ENCODE measurements around the gene ZFP92. TPM values are rescaled to one million over a fixed set of nuclear protein-coding genes. Genes with fewer than 3 reads are reported as not detected.
"Not testable (repeated sequence)": the region's sequence is repeated elsewhere in the genome, so short reads cannot be mapped to it uniquely, and the experiment has no call there.

ZFP92 gene
- polyA plus RNA-seq, 2 donors = 0.04 to 0.05 TPM

DNA sequence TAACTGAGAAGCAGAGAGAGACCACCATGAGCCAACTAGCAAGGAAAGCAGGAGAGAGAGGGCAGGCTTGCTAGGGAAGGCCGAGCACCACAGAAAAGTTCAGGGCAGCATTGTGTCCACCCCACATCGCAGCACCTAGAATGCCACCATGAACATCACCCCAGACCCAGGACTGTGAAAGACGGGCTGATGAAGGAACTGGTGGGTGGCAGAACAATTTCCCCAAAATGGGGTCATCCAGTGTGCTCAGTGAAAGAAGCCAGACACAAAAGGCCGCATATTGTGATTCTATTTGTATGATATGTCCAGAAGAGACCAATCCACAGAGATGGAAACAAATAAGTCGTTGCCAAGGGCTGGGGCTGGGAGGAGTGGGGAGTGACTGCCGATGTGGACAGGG, 26.9 kb upstream of the ZFP92 start:
- 89 to 90% methylated on average over 6 of the region's 6 CpGs for WGBS, 2 donors
- H3K27me3 ChIP-seq (ENCODE audit: control insufficient read depth in 1 of 2, insufficient read depth in 2 of 2, low read length in 2 of 2) = no peaks in the 10 kb centered on the region

DNA sequence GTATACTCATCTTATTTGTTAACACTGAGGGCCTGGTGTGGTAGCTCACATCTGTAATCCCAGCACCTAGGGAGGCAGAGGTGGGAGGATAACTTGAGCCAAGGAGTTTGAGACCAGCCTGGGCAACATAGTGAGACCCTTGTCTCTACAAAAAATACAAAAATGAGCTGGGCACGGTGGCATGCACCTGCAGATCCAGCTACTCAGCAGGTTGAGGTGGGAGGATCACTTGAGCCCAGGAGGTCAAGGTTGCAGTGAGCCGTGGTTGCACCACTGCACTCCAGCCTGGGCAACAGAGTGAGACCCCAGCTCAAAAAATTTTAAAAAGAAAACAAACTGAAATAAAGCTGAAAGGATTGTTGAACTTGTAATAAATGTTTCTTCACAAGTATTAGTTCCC, 26.3 kb upstream of the ZFP92 start:
- H3K9me3 ChIP-seq (ENCODE audit: control insufficient read depth in 2 of 2, insufficient read depth in 1 of 2, low read depth in 1 of 2, low read length in 1 of 2); H3K4me3 ChIP-seq (ENCODE audit: low read depth in 1 of 2, low read length in 2 of 2); H3K4me1 ChIP-seq (ENCODE audit: control insufficient read depth in 2 of 2, insufficient read depth in 2 of 2, low read length in 1 of 2); H3K27ac ChIP-seq (ENCODE audit: low read depth in 2 of 2, low read length in 1 of 2); H3K36me3 ChIP-seq (ENCODE audit: control insufficient read depth in 2 of 2, insufficient read depth in 2 of 2, low read length in 1 of 2); H3K27me3 ChIP-seq (ENCODE audit: control insufficient read depth in 1 of 2, insufficient read depth in 2 of 2, low read length in 2 of 2): not testable (repeated sequence)
- WGBS, 2 donors = 66 to 79% methylated on average over 2 of the region's 2 CpGs

More for the DNA sequence above, 26.9 kb upstream of the ZFP92 start:
- Histone ChIP-seq H3K27ac (ENCODE audit: low read depth in 2 of 2, low read length in 1 of 2) (no peak overlapping the region), H3K4me3 (ENCODE audit: low read depth in 1 of 2, low read length in 2 of 2) (no peak overlapping the region), H3K4me1 (ENCODE audit: control insufficient read depth in 2 of 2, insufficient read depth in 2 of 2, low read length in 1 of 2) (no peaks in the 10 kb centered on the region), H3K36me3 (ENCODE audit: control insufficient read depth in 2 of 2, insufficient read depth in 2 of 2, low read length in 1 of 2) (no peaks in the 10 kb centered on the region), H3K9me3 (ENCODE audit: control insufficient read depth in 2 of 2, insufficient read depth in 1 of 2, low read depth in 1 of 2, low read length in 1 of 2) (no peaks in the 10 kb centered on the region)

DNA sequence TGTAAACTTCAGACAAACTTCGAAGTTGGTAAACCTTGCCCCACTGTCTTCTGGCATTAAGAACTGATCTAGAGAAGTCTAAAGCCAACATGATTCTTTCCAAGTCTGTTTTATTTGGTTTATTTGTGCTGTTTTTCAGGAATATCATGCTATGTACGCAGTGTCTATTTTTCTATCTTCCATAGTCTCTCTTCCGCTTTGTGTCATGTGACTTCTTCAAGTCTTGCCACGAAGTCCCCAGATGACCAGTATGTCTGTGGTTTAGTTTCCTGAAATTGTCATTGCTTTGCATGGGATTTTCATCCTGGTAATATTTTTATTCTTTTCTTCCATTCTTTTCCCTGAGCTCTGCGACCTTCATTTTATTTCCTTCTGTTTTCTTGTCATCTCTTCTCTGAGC, 25.2 kb upstream of the ZFP92 start:
- H3K4me3 ChIP-seq (ENCODE audit: low read depth in 1 of 2, low read length in 2 of 2) = no peak overlapping the region
- no peak overlapping the region for H3K27ac ChIP-seq (ENCODE audit: low read depth in 2 of 2, low read length in 1 of 2)
- WGBS, 2 donors = 83 to 88% methylated on average over 5 of the region's 5 CpGs
- no peaks in the 10 kb centered on the region for H3K9me3 ChIP-seq (ENCODE audit: control insufficient read depth in 2 of 2, insufficient read depth in 1 of 2, low read depth in 1 of 2, low read length in 1 of 2)
- H3K27me3 ChIP-seq (ENCODE audit: control insufficient read depth in 1 of 2, insufficient read depth in 2 of 2, low read length in 2 of 2) = no peaks in the 10 kb centered on the region
- no peaks in the 10 kb centered on the region for H3K4me1 ChIP-seq (ENCODE audit: control insufficient read depth in 2 of 2, insufficient read depth in 2 of 2, low read length in 1 of 2)
- H3K36me3 ChIP-seq (ENCODE audit: control insufficient read depth in 2 of 2, insufficient read depth in 2 of 2, low read length in 1 of 2) = no peaks in the 10 kb centered on the region

DNA sequence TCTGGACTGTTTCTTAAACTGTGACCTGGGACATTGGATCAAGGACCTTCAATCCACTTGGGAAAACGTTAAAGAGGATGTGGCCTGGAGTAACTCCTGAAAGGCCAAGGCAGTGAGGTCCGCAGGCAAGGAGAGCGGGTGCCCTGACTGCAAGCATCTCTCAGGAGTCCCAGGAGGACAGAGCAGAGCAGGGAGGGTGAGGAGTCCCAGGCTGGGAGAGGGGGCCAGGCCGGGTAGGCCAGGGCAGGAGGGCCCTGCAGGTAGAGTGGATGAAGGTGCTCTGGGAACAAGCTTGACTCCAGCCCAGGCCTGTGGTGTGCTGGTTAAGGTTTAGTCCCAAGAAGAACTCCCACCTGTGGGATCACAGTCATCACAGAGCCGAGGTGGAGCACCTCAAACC, 23.9 kb upstream of the ZFP92 start:
- WGBS, 2 donors = 65 to 73% methylated on average over 4 to 5 of the region's 5 CpGs
- H3K36me3 ChIP-seq (ENCODE audit: control insufficient read depth in 2 of 2, insufficient read depth in 2 of 2, low read length in 1 of 2) = no peaks in the 10 kb centered on the region
- no peaks in the 10 kb centered on the region for H3K4me1 ChIP-seq (ENCODE audit: control insufficient read depth in 2 of 2, insufficient read depth in 2 of 2, low read length in 1 of 2)
- H3K9me3 ChIP-seq (ENCODE audit: control insufficient read depth in 2 of 2, insufficient read depth in 1 of 2, low read depth in 1 of 2, low read length in 1 of 2) = no peaks in the 10 kb centered on the region
- H3K4me3 ChIP-seq (ENCODE audit: low read depth in 1 of 2, low read length in 2 of 2) = no peak overlapping the region
- no peak overlapping the region for H3K27ac ChIP-seq (ENCODE audit: low read depth in 2 of 2, low read length in 1 of 2)
- H3K27me3 ChIP-seq (ENCODE audit: control insufficient read depth in 1 of 2, insufficient read depth in 2 of 2, low read length in 2 of 2) = no peaks in the 10 kb centered on the region

DNA sequence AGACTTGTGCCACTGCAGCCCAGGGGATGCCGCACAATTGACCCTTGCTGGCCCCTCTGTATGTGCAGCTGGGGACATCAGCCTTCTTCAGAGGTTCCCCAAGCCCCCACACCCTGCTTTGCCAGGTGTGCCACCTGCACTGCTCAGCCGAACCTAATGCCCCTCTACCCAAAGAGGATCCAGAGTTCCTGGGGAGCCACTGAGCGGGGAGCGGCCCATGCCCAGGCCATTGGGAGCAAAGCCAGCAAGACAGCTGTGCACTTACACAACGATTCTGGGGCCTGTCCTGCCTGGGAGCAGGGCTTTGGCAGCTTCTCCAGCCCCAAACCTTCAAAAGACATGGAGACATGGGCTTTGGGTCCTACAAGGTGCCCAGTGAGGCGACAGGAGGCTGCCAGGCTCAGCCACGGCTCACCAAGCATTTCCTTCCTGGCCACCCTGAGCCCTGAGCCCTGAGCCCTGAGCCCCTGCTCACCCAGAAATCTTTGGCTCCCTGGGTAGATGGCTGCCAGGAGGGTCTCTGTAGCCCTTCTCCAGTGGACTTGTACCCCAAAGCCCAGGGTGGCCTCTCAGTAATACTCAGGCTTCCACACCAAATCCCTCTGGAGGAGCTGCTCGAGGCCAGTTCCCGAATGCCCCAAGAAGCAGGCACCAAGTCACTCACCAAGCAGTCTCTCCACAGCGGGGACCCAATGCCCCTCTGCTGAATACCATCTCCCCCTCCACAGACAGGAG, 23.1 kb upstream of the ZFP92 start:
- 84% methylated on average over 10 of the region's 10 CpGs for WGBS, 2 donors
- no peaks in the 10 kb centered on the region for H3K4me1 ChIP-seq (ENCODE audit: control insufficient read depth in 2 of 2, insufficient read depth in 2 of 2, low read length in 1 of 2)
- no peaks in the 10 kb centered on the region for H3K36me3 ChIP-seq (ENCODE audit: control insufficient read depth in 2 of 2, insufficient read depth in 2 of 2, low read length in 1 of 2)
- H3K27ac ChIP-seq (ENCODE audit: low read depth in 2 of 2, low read length in 1 of 2) = no peak overlapping the region
- H3K4me3 ChIP-seq (ENCODE audit: low read depth in 1 of 2, low read length in 2 of 2) = no peak overlapping the region
- no peaks in the 10 kb centered on the region for H3K9me3 ChIP-seq (ENCODE audit: control insufficient read depth in 2 of 2, insufficient read depth in 1 of 2, low read depth in 1 of 2, low read length in 1 of 2)
- no peaks in the 10 kb centered on the region for H3K27me3 ChIP-seq (ENCODE audit: control insufficient read depth in 1 of 2, insufficient read depth in 2 of 2, low read length in 2 of 2)

DNA sequence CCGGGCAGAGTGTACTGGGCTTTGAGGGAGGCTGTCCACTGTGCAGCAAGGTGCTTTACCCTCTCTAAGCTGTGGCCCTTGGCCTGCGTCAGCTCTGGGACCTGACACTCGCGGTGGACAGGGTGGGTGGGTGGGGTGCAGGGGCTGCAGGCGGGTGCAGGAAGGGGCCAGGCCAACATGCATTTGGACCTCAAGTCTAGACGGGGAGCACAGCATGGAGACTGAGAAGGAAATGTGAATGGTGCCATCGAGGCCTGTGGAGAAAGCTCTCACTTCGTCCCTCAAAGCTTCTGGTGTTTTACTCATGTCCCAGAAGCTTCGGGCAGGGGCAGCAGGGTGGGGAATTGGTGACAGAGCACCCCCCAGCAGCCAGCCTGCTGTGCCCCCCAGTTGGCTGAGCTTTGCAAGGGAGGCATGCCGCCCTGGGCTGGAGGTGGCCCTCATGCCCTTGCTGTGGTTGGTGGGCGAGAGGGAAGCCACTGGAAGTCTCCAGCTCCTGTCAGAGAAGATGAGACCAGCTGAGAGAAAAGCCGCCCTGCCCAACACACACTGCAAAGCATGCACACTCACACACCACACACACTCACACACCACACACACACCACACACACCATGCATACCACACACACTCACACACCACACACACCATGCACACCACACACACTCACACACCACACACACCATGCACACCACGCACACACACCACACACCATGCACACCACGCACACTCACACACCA, 22.4 kb upstream of the ZFP92 start:
- H3K4me1 ChIP-seq (ENCODE audit: control insufficient read depth in 2 of 2, insufficient read depth in 2 of 2, low read length in 1 of 2) = no peaks in the 10 kb centered on the region
- H3K4me3 ChIP-seq (ENCODE audit: low read depth in 1 of 2, low read length in 2 of 2) = no peak overlapping the region
- WGBS, 2 donors = 86 to 87% methylated on average over 11 to 14 of the region's 14 CpGs
- no peaks in the 10 kb centered on the region for H3K36me3 ChIP-seq (ENCODE audit: control insufficient read depth in 2 of 2, insufficient read depth in 2 of 2, low read length in 1 of 2)
- no peaks in the 10 kb centered on the region for H3K27me3 ChIP-seq (ENCODE audit: control insufficient read depth in 1 of 2, insufficient read depth in 2 of 2, low read length in 2 of 2)
- H3K9me3 ChIP-seq (ENCODE audit: control insufficient read depth in 2 of 2, insufficient read depth in 1 of 2, low read depth in 1 of 2, low read length in 1 of 2) = no peaks in the 10 kb centered on the region
- H3K27ac ChIP-seq (ENCODE audit: low read depth in 2 of 2, low read length in 1 of 2) = no peak overlapping the region

DNA sequence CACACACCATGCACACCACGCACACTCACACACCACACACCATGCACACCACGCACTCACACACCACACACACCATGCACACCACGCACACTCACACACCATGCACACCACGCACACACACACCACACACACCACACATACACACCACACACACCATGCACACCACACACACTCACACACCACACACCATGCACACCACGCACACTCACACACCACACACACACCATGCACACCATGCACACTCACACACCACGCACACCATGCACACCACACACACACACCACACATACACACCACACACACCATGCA, 21.9 kb upstream of the ZFP92 start:
- H3K27me3 ChIP-seq (ENCODE audit: control insufficient read depth in 1 of 2, insufficient read depth in 2 of 2, low read length in 2 of 2); H3K27ac ChIP-seq (ENCODE audit: low read depth in 2 of 2, low read length in 1 of 2); H3K4me3 ChIP-seq (ENCODE audit: low read depth in 1 of 2, low read length in 2 of 2); H3K36me3 ChIP-seq (ENCODE audit: control insufficient read depth in 2 of 2, insufficient read depth in 2 of 2, low read length in 1 of 2); H3K4me1 ChIP-seq (ENCODE audit: control insufficient read depth in 2 of 2, insufficient read depth in 2 of 2, low read length in 1 of 2); H3K9me3 ChIP-seq (ENCODE audit: control insufficient read depth in 2 of 2, insufficient read depth in 1 of 2, low read depth in 1 of 2, low read length in 1 of 2): not testable (repeated sequence)
- 95 to 98% methylated on average over 6 of the region's 6 CpGs for WGBS, 2 donors

DNA sequence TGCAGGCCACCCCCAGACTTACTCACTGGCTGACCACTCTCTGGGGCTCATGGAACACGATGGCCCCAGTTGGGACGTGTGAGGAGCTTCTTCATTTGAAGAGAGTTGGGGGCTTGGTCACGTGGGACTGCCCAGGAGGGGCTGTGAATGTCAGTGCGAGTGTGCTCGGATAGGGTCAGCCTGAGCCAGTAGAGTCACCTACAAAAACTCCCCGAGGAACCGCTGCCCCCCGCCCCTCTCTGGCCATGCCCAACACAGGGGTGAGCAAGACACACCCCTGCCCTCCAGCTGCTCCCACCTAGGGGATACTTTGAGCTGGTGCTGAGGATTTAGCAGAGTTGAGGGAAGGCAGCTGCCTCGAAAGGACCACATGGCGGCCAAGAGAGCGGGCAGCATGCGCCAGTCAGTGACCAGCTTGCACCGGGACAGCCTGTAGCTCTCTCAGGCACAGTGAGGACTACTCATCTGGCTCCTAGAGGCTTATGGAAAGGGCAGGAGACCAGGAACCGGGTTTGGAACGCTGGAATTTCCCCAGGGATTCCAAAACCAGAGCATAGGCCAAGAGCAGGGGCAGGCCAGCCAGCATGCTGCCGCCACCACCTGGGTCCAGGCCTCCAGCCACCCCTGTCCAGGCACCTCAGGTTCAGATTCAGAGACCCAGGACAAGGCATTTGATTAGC, 18.5 kb upstream of the ZFP92 start:
- 85 to 89% methylated on average over 16 of the region's 16 CpGs for WGBS, 2 donors
- Histone ChIP-seq H3K36me3 (ENCODE audit: control insufficient read depth in 2 of 2, insufficient read depth in 2 of 2, low read length in 1 of 2) (no peaks in the 10 kb centered on the region), H3K9me3 (ENCODE audit: control insufficient read depth in 2 of 2, insufficient read depth in 1 of 2, low read depth in 1 of 2, low read length in 1 of 2) (no peaks in the 10 kb centered on the region), H3K4me1 (ENCODE audit: control insufficient read depth in 2 of 2, insufficient read depth in 2 of 2, low read length in 1 of 2) (no peaks in the 10 kb centered on the region), H3K4me3 (ENCODE audit: low read depth in 1 of 2, low read length in 2 of 2) (no peak overlapping the region), H3K27ac (ENCODE audit: low read depth in 2 of 2, low read length in 1 of 2) (no peak overlapping the region), H3K27me3 (ENCODE audit: control insufficient read depth in 1 of 2, insufficient read depth in 2 of 2, low read length in 2 of 2) (no peaks in the 10 kb centered on the region)

DNA sequence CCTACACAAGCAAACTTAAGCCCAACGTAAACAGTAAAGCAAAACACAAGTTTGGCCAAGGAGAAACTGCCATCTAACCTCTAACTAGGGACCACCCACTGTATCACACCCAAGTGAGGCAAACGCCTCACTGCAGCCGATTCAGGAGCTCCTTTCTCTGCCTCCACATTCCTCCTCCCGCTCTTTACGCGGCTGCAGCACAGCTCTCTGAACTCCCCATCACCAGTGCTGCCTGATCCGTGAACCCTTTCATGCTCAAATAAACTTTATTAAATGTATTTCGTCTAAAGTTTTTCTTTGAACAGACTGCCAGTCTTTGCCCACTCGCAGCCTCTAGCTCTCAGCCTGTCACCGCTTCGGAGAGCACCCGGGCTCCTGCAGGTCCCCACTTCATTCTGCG, 16.7 kb upstream of the ZFP92 start:
- Histone ChIP-seq H3K27me3 (ENCODE audit: control insufficient read depth in 1 of 2, insufficient read depth in 2 of 2, low read length in 2 of 2) (no peaks in the 10 kb centered on the region), H3K4me3 (ENCODE audit: low read depth in 1 of 2, low read length in 2 of 2) (no peak overlapping the region), H3K36me3 (ENCODE audit: control insufficient read depth in 2 of 2, insufficient read depth in 2 of 2, low read length in 1 of 2) (no peaks in the 10 kb centered on the region), H3K4me1 (ENCODE audit: control insufficient read depth in 2 of 2, insufficient read depth in 2 of 2, low read length in 1 of 2) (no peaks in the 10 kb centered on the region), H3K27ac (ENCODE audit: low read depth in 2 of 2, low read length in 1 of 2) (no peak overlapping the region), H3K9me3 (ENCODE audit: control insufficient read depth in 2 of 2, insufficient read depth in 1 of 2, low read depth in 1 of 2, low read length in 1 of 2) (no peaks in the 10 kb centered on the region)
- 39 to 65% methylated on average over 13 of the region's 13 CpGs for WGBS, 2 donors
